ENCODE data around the gene MRPS18B.

- TF ChIP-seq CTCF (IDR thresholded peaks at IDR 0.05): no peak
- peak; percentile 81; the same call in 1 of the 2 replicates for TF ChIP-seq SIN3A (IDR thresholded peaks at IDR 0.05; ENCODE audit: borderline replicate concordance, insufficient read depth, low read depth, low read length)
- peak; percentile 97 for TF ChIP-seq POLR2AphosphoS5 (IDR thresholded peaks at IDR 0.05; ENCODE audit: low read depth, low read length)
Measured at GRCh38 chr6:30571075-30571761, 46.4 kb upstream of the MRPS18B start, which contains the start of gene ABCF1.
